Measurements from ENCODE around the gene AAGAB.

GRCh38 chr15:67227431-67227830 lies 27.0 kb downstream of the AAGAB start:
- TF ChIP-seq CTCF (IDR thresholded peaks at IDR 0.05) = no peak
- no peak for TF ChIP-seq POLR2AphosphoS5 (IDR thresholded peaks at IDR 0.05)

Data from stomach (tissue), 4 donors.